HFF-Myc (cell line): ENCODE results near the gene NOX3.
"Not testable (repeated sequence)": the region's sequence is repeated elsewhere in the genome, so short reads cannot be mapped to it uniquely, and the experiment has no call there.

Experiments used
- DNase-seq: peaks from one replicate; pipeline ENCODE4 v3.0.0-alpha.2; 2011; ENCODE audit warnings: low read depth; ENCODE audit errors: extremely low read depth
- H3K4me3 ChIP-seq: replicated peaks from 2 replicates; pipeline ENCODE4 v1.5.1; 2011; ENCODE audit warnings: low read depth, mild to moderate bottlenecking, control low read depth, low read length
- CTCF ChIP-seq: IDR thresholded peaks from 2 replicates; pipeline ENCODE4 v1.5.1; 2012; ENCODE audit warnings: mild to moderate bottlenecking, low read depth, low read length, control low read depth; ENCODE audit errors: missing control alignments

NOX3 gene

GRCh38 chr6:155495011-155495768 is 39.6 kb upstream of the NOX3 start:
- DNase-seq, result peak; percentile 44
- H3K4me3 ChIP-seq, result no peak overlapping the region
- TF ChIP-seq CTCF, result peak; percentile 54

- no peak overlapping the region for H3K4me3 ChIP-seq
- DNase-seq, result peak; percentile 97
- no peak for TF ChIP-seq CTCF
Observed at GRCh38 chr6:155493694-155494143, 38.1 kb upstream of the NOX3 start.

GRCh38 chr6:155493026-155493693 is 37.5 kb upstream of the NOX3 start:
- H3K4me3 ChIP-seq, result no peak overlapping the region
- no peak for TF ChIP-seq CTCF
- DNase-seq, result no peak

- no peak for DNase-seq
- no peak overlapping the region for H3K4me3 ChIP-seq
- TF ChIP-seq CTCF, result no peak
Observed at GRCh38 chr6:155492061-155492735, 36.6 kb upstream of the NOX3 start.

- H3K4me3 ChIP-seq, result no peak overlapping the region
- no peak for DNase-seq
- TF ChIP-seq CTCF, result no peak
Observed at GRCh38 chr6:155491421-155491820, 35.8 kb upstream of the NOX3 start.

GRCh38 chr6:155488197-155488596 is 32.6 kb upstream of the NOX3 start:
- H3K4me3 ChIP-seq, DNase-seq: not testable (repeated sequence)
